ENCODE data around the gene GNAQ.

The GNAQ gene

DNA sequence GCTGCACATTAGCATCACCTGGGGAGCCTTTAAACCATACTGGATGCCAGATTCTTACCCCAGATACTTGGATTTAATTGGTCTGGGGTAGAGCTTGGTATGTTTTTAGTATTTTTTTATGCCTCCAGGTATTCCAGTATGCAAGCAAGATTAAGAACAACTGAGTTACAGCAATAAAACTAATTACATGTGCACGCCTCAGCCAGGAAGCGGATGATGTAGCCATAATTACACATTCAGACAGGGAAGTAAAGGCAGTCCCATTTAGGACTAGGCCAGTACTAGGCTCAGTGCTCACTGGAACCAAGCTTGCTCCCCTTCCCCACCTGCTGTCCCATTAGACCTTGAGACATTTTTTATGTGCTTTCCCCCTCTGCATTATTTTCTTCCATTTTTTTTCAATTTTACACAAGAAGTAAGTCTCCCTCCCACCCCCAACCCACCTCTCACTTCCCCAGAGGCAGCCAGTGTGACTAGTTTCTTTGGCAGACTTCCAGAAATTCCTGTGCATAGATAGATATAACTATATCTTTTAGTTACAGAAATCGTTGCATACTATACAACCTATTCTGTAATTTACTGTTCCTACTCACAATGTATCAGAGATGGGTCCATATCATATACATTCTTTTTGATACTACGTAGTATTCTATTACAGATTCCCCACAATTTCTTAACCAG is 7.1 kb upstream of the GNAQ start:
- peaks cover 0 to 10% (median 4%) of the 10 kb centered on the region in 4 donors for H3K4me1 ChIP-seq
- no peak overlapping the region for H3K27ac ChIP-seq
- TF ChIP-seq, protein P1, sequence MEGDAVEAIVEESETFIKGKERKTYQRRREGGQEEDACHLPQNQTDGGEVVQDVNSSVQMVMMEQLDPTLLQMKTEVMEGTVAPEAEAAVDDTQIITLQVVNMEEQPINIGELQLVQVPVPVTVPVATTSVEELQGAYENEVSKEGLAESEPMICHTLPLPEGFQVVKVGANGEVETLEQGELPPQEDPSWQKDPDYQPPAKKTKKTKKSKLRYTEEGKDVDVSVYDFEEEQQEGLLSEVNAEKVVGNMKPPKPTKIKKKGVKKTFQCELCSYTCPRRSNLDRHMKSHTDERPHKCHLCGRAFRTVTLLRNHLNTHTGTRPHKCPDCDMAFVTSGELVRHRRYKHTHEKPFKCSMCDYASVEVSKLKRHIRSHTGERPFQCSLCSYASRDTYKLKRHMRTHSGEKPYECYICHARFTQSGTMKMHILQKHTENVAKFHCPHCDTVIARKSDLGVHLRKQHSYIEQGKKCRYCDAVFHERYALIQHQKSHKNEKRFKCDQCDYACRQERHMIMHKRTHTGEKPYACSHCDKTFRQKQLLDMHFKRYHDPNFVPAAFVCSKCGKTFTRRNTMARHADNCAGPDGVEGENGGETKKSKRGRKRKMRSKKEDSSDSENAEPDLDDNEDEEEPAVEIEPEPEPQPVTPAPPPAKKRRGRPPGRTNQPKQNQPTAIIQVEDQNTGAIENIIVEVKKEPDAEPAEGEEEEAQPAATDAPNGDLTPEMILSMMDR (IDR thresholded peaks at IDR 0.05) = no peak
- no peaks in the 10 kb centered on the region for H3K27me3 ChIP-seq
- H3K36me3 ChIP-seq = no peaks in the 10 kb centered on the region
- H3K9me3 ChIP-seq = no peaks in the 10 kb centered on the region
- no peak for DNase-seq
- intact Hi-C loops (cut with DNase I; ENCODE audit: low total_unique reads) = loop anchor here (5.0 kb wide), 1 partner anchor 606 kb away; no protein-coding TSS in a partner anchor
- H3K4me3 ChIP-seq = no peak overlapping the region

DNA sequence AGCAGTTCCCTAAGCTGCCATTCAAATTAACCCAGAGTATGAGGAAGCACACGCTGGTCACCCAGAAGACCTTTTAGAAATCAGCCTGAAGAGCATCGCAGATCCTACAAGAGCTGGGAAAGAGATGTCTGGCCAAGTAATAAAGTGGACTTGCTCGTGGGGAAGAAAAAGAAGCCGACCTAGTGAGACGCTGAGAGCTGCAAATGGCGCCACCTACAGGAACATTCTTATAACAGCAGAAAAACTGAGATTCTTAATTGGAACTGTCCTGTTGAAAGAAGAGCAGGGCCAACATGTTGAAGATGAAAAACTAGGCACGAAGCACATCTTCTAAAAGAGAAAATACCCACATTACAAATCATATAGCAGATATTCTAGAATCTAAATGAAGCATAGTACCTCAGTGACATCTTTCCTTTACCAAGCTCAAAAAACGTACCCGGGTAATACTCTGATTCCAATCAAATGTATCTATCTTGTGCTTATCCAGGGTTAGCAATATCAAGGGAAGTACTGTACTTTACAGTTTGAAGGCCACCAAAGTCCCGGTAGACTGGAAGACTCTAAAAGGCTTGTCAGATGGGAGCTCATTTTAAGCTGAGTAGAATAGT is 3.9 kb upstream of the GNAQ start:
- Histone ChIP-seq H3K27ac (peak overlapping the region; percentile 30 to 62), H3K4me1 (peaks cover 0 to 22% (median 6%) of the 10 kb centered on the region in 4 donors), H3K36me3 (no peaks in the 10 kb centered on the region), H3K4me3 (no peak overlapping the region), H3K27me3 (no peaks in the 10 kb centered on the region), H3K9me3 (no peaks in the 10 kb centered on the region)
- DNase-seq = peak in 1 of 2 donors; percentile 67
- intact Hi-C loops (cut with DNase I; ENCODE audit: low total_unique reads) = loop anchor here (5.0 kb wide), 1 partner anchor 603 kb away; no protein-coding TSS in a partner anchor
- TF ChIP-seq, protein P1 (IDR thresholded peaks at IDR 0.05) = peak; percentile 82 to 85

DNA sequence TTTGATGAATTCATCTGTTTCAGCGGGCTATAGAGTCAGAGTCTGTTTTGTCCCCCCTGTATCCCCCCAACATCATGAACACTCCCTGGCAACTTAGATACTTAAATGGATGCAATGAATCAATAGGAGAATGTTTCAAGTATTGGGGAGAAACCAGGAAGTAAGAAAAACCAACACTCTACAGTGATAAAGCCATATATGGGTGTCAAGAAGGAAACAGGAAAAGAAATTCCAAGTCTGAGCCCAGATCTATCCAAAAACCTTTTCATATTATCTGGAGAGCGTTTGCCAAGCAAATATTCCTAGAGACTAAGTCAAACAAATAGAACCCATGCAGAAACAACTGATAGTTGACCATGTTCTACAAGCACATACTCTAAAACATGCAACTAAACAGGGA is 2.3 kb upstream of the GNAQ start:
- Histone ChIP-seq H3K9me3 (no peaks in the 10 kb centered on the region), H3K36me3 (no peaks in the 10 kb centered on the region), H3K4me3 (no peak overlapping the region), H3K4me1 (peaks cover 0 to 33% (median 7%) of the 10 kb centered on the region in 4 donors), H3K27me3 (no peaks in the 10 kb centered on the region), H3K27ac (no peak overlapping the region)
- no peak for DNase-seq
- TF ChIP-seq, protein P1 (IDR thresholded peaks at IDR 0.05) = no peak
- intact Hi-C loops (cut with DNase I; ENCODE audit: low total_unique reads) = loop anchor here (5.0 kb wide), 1 partner anchor 187 kb away; no protein-coding TSS in a partner anchor

GRCh38 chr9:78032730-78033457 is 1.3 kb upstream of the GNAQ start:
- DNase-seq = no peak

More at GRCh38 chr9:78032730-78033457, 1.3 kb upstream of the GNAQ start:
- intact Hi-C loops (cut with DNase I; ENCODE audit: low total_unique reads) = loop anchor here (5.0 kb wide), 1 partner anchor 186 kb away; no protein-coding TSS in a partner anchor
- Histone ChIP-seq H3K36me3 (no peaks in the 10 kb centered on the region), H3K4me1 (peaks cover 0 to 41% (median 9%) of the 10 kb centered on the region in 4 donors), H3K9me3 (no peaks in the 10 kb centered on the region), H3K27ac (peak overlapping the region; percentile 82 to 91), H3K27me3 (no peaks in the 10 kb centered on the region), H3K4me3 (peak overlapping the region; percentile 61 to 84)
- TF ChIP-seq, protein P1 (IDR thresholded peaks at IDR 0.05) = no peak

Measured in tibial artery (tissue), 4 donors.